GM23248 (cell line): ENCODE data around the gene DAB1. TPM values are rescaled to one million over a fixed set of nuclear protein-coding genes. Genes with fewer than 3 reads are reported as not detected.

Experiments used
- DNase-seq: peaks from one replicate; pipeline ENCODE4 v3.0.0-alpha.2; 2015
- H2AFZ ChIP-seq: fragments of 200-600 bp; sonication (generic); 2 replicates; pipeline ENCODE4 v1.6.1; 2016; ENCODE audit warnings: antibody characterized with exemption
- H3F3A ChIP-seq: fragments of 200-600 bp; sonication (generic); 2 replicates; pipeline ENCODE4 v1.6.1; 2016; ENCODE audit warnings: mild to moderate bottlenecking, antibody characterized with exemption, mixed run types; ENCODE audit not compliant: insufficient read depth
- H3K27ac ChIP-seq: fragments of 200-600 bp; sonication (generic); 2 replicates; pipeline ENCODE4 v1.5.1; 2016; ENCODE audit warnings: mild to moderate bottlenecking
- H3K27me3 ChIP-seq: fragments of 200-600 bp; sonication (generic); replicated peaks from 2 replicates; pipeline ENCODE4 v1.6.1; 2016; ENCODE audit warnings: mild to moderate bottlenecking; ENCODE audit not compliant: insufficient read depth
- H3K36me3 ChIP-seq: fragments of 200-600 bp; sonication (generic); 2 replicates; pipeline ENCODE4 v1.6.1; 2016; ENCODE audit warnings: low read depth, mild to moderate bottlenecking
- H3K4me1 ChIP-seq: fragments of 200-600 bp; sonication (generic); 2 replicates; pipeline ENCODE4 v1.6.1; 2016; ENCODE audit warnings: mild to moderate bottlenecking; ENCODE audit not compliant: insufficient read depth
- H3K4me2 ChIP-seq: fragments of 200-600 bp; sonication (generic); one replicate; pipeline ENCODE4 v1.6.1; 2016; ENCODE audit warnings: mild to moderate bottlenecking; ENCODE audit not compliant: unreplicated experiment
- H3K4me3 ChIP-seq: fragments of 200-600 bp; sonication (generic); 2 replicates; pipeline ENCODE4 v1.5.1; 2016; ENCODE audit warnings: mild to moderate bottlenecking
- H3K79me2 ChIP-seq: fragments of 200-600 bp; sonication (generic); 2 replicates; pipeline ENCODE4 v1.6.1; 2016; ENCODE audit warnings: mild to moderate bottlenecking; ENCODE audit not compliant: insufficient read depth
- H3K9ac ChIP-seq: fragments of 200-600 bp; sonication (generic); 2 replicates; pipeline ENCODE4 v1.6.1; 2016; ENCODE audit warnings: mild to moderate bottlenecking
- H3K9me2 ChIP-seq: fragments of 200-600 bp; sonication (generic); 2 replicates; pipeline ENCODE4 v1.6.1; 2016; ENCODE audit warnings: mixed run types, mild to moderate bottlenecking, moderate library complexity; ENCODE audit not compliant: insufficient read depth
- H3K9me3 ChIP-seq: fragments of 200-600 bp; sonication (generic); one replicate; pipeline ENCODE4 v1.6.1; 2017; ENCODE audit warnings: low read depth
- H4K20me1 ChIP-seq: fragments of 200-600 bp; sonication (generic); 2 replicates; pipeline ENCODE4 v1.6.0; 2016; ENCODE audit not compliant: insufficient read depth
- EZH2 ChIP-seq: fragments of 200-600 bp; sonication (generic); IDR thresholded peaks from 2 replicates; pipeline ENCODE4 v1.6.1; 2018; ENCODE audit warnings: antibody characterized with exemption, mild to moderate bottlenecking; ENCODE audit not compliant: insufficient read depth, poor library complexity, severe bottlenecking
- EZH2phosphoT487 ChIP-seq: fragments of 200-600 bp; sonication (generic); IDR thresholded peaks from 2 replicates; pipeline ENCODE4 v1.6.1; 2018; ENCODE audit warnings: antibody characterized with exemption, moderate library complexity, mild to moderate bottlenecking, low read depth; ENCODE audit not compliant: insufficient read depth
- WGBS, 2 experiments: methylation state at CpG; one replicate each; pipeline ENCODE4 v1.1.6; 2015 to 2017; ENCODE audit warnings: low lambda C conversion rate in 2 of 2, low coverage in 1 of 2; ENCODE audit errors: missing lambda C conversion rate in 2 of 2; 5-methylcytosine and 5-hydroxymethylcytosine counted together
- in situ Hi-C: fragments of 300-500 bp; cut with MboI; formaldehyde crosslinking; loops from 2 replicates; pipeline ENCODE4 v1.15.0; 2020
- polyA plus RNA-seq: library from polyadenylated mRNA; unstranded; fragments of >200 nt; fragmentation: Nextera tagmentation; extraction: Ambion mirVana; gene quantifications from 2 replicates; pipeline ENCODE4 v1.2.1, GENCODE V29; 2016
- total RNA-seq: library from RNA; depleted of rRNA; stranded (reverse); fragments of >200 nt; shearing (Covaris generic); gene quantifications from 2 replicates; pipeline ENCODE4 v1.2.3, GENCODE V29; 2014; rRNA removed

The DAB1 gene
- 0.11 TPM in 1 of 2 replicates, not detected in the other for total RNA-seq
- polyA plus RNA-seq: 0.39 and 0.42 TPM in 2 replicates

GRCh38 chr1:57423656-57424211 is at the start of gene DAB1:
TSS of gene DAB1 (minus strand) at chr1:57424060. CDS start at chr1:57291030, 133,030 bp downstream.
- Histone ChIP-seq H3K9ac (no peak within 1 kb of the TSS), H2AFZ (peak within 1 kb of the TSS; percentile 78), H3K27ac (no peak within 1 kb of the TSS), H3K79me2 (no peaks in the 10 kb centered on the region), H3K36me3 (no peaks in the 10 kb centered on the region), H3K9me2 (no peaks in the 10 kb centered on the region), H3K4me1 (no peaks in the 10 kb centered on the region), H3K27me3 (peaks cover 70% of the 10 kb centered on the region), H4K20me1 (no peaks in the 10 kb centered on the region), H3K4me3 (peak within 1 kb of the TSS; percentile 68), H3K9me3 (no peaks in the 10 kb centered on the region), H3F3A (no peaks in the 10 kb centered on the region), H3K4me2 (peak within 1 kb of the TSS; percentile 83)
- in situ Hi-C loops: no loop called here
- WGBS, 2 experiments: 1% methylated on average over 33 to 51 of the region's 64 CpGs
- DNase-seq: peak; percentile 43
- no peak for TF ChIP-seq EZH2
- no peak for TF ChIP-seq EZH2phosphoT487

- WGBS, 2 experiments: 26 to 31% methylated on average over 5 of the region's 5 CpGs
- in situ Hi-C loops: no loop called here
- DNase-seq: no peak
These were observed 49.6 kb upstream of the DAB1 start for GRCh38 chr1:57473448-57473847.

DNA sequence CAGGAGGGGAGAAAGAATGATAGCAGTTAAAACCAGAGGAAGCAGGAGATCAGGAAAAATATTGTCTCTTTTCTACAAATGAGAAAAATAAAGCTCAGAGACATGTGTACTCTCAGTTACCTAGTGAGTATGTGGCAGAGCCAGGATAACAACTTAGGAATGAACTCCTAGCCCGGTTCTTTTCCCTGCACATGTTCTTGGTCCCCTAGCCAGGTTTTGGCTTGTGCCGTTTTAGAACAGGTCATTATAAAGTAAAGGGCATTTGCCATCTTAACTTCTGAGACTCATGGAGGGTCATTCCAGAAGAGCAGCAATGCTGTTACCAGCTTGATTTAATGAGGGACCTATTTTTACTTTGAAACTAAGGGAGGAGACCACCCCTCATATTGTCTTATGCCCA is 48.1 kb upstream of the DAB1 start:
- no peaks in the 10 kb centered on the region for H4K20me1 ChIP-seq
- H3K27me3 ChIP-seq: no peaks in the 10 kb centered on the region
- H3K36me3 ChIP-seq: no peaks in the 10 kb centered on the region
- in situ Hi-C loops: no loop called here
- DNase-seq: no peak
- H3F3A ChIP-seq: peaks cover 36% of the 10 kb centered on the region
- peaks cover 51% of the 10 kb centered on the region for H3K4me1 ChIP-seq
- H3K27ac ChIP-seq: no peak overlapping the region
- H2AFZ ChIP-seq: no peak overlapping the region
- H3K4me3 ChIP-seq: no peak overlapping the region
- H3K9ac ChIP-seq: no peak overlapping the region
- H3K79me2 ChIP-seq: no peaks in the 10 kb centered on the region
- no peak overlapping the region for H3K4me2 ChIP-seq
- WGBS, 2 experiments: 94% methylated on average over 2 of the region's 2 CpGs
- no peaks in the 10 kb centered on the region for H3K9me3 ChIP-seq
- TF ChIP-seq EZH2: no peak
- no peak for TF ChIP-seq EZH2phosphoT487
- no peaks in the 10 kb centered on the region for H3K9me2 ChIP-seq

More at GRCh38 chr1:57473448-57473847, 49.6 kb upstream of the DAB1 start:
- Histone ChIP-seq H3K4me1 (peaks cover 44% of the 10 kb centered on the region), H3K79me2 (no peaks in the 10 kb centered on the region), H2AFZ (no peak overlapping the region), H3K27me3 (no peaks in the 10 kb centered on the region), H3K27ac (no peak overlapping the region), H3K4me3 (no peak overlapping the region), H3K4me2 (peak overlapping the region; percentile 31), H3K9me2 (no peaks in the 10 kb centered on the region), H3K9me3 (no peaks in the 10 kb centered on the region), H3F3A (peaks cover 30% of the 10 kb centered on the region), H4K20me1 (no peaks in the 10 kb centered on the region), H3K36me3 (no peaks in the 10 kb centered on the region), H3K9ac (no peak overlapping the region)
- TF ChIP-seq EZH2: no peak
- no peak for TF ChIP-seq EZH2phosphoT487

GRCh38 chr1:57470036-57470435 is 46.2 kb upstream of the DAB1 start:
- no peak for TF ChIP-seq EZH2phosphoT487
- no peak for TF ChIP-seq EZH2
- peak overlapping the region; percentile 74 for H3K4me2 ChIP-seq
- no peaks in the 10 kb centered on the region for H3K9me3 ChIP-seq
- H2AFZ ChIP-seq: 0 out of 2 replicates have a peak overlapping the region, but pooled peaks have one; percentile 12
- H3K27ac ChIP-seq: no peak overlapping the region
- no peak overlapping the region for H3K9ac ChIP-seq
- H3K27me3 ChIP-seq: no peaks in the 10 kb centered on the region
- no peaks in the 10 kb centered on the region for H3K79me2 ChIP-seq
- 28 to 31% methylated on average over 1 of the region's 1 CpG for WGBS, 2 experiments
- in situ Hi-C loops: no loop called here
- peak; percentile 55 for DNase-seq
- no peaks in the 10 kb centered on the region for H3K36me3 ChIP-seq
- H3F3A ChIP-seq: peaks cover 36% of the 10 kb centered on the region
- 0 out of 2 replicates have a peak overlapping the region, but pooled peaks have one; percentile 12 for H3K4me3 ChIP-seq
- H3K4me1 ChIP-seq: peaks cover 51% of the 10 kb centered on the region
- no peaks in the 10 kb centered on the region for H3K9me2 ChIP-seq
- H4K20me1 ChIP-seq: no peaks in the 10 kb centered on the region
